HG03159 (cell line): ENCODE results near the gene DUSP18.
"Not testable (repeated sequence)": the region's sequence is repeated elsewhere in the genome, so short reads cannot be mapped to it uniquely, and the experiment has no call there.

Source experiments
- ATAC-seq: cut with Tn5 transposase; IDR thresholded peaks from one replicate; pipeline ENCODE4 v1.9.1; 2021; ENCODE audit warnings: mild to moderate bottlenecking, moderate library complexity; ENCODE audit not compliant: unreplicated experiment

DUSP18 gene

DNA sequence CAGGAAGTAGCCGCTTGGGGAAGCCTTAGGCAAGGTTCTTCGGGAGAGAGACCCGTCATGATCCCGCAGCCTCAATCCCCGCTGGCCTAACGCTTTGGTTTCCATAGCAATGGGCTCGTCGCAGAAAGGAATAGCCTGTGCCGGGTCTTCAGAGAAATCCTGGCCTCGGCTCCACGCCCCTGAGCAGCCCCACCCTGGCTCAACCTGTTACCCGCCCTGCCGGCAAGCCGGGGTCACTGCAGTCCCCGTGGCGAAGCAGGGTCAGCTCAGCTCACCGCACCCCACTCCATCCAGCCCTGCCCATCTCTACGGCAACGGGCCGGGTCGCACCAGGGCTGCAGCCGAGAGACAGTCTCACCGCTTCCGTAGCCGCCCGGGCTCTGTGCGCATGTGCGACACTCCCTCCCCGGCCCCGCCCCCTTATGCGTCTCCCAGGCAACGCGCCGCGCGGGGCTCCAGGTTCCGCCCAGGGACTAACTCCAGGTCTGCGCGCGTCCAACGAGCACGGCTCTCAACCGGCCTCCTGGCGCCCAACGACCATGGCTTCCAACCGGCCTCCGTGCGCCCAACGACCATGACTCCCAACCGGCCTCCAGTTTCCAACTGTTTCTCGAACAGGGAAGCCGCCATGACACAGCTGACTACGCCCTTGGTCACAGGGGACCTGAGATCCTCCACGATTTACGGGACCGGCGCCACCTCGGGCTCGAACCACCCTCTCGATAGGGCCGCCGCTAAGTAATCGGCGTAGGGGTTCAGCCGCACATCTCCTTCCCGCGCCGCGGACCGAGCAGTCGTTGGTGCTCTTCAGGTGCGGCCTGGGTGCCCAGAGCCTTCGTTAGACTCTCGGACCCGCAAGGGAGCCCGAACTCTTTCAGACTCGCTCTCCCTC lies at the start of gene DUSP18:
DUSP18 (minus strand) TSS at position 382 of the 892 bp plus-strand sequence. CDS start 3,872 bp downstream, outside the sequence.
- peak; percentile 82 for ATAC-seq

- ATAC-seq: no peak
Measured at GRCh38 chr22:30714062-30714461, 46.4 kb upstream of the DUSP18 start.

GRCh38 chr22:30712094-30712493 lies 44.4 kb upstream of the DUSP18 start:
- ATAC-seq: no peak

DNA sequence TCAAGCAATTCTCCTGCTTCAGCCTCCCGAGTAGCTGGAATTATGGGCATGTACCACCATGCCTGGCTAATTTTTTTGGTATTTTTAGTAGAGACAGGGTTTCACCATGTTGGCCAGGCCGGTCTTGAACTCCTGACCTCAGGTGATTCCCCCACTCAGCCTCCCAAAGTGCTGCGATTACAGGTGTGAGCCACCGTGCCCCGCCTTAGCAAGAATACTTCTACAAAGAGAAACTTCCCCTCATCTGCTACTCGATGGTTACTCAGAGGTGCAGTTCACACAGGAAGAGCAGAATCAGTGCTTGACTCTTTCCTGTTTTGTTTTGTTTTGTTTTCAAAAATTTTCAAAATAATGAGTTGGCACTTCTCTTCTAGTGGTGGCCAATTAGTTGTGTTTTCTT lies 42.3 kb upstream of the DUSP18 start:
- not testable (repeated sequence) for ATAC-seq

DNA sequence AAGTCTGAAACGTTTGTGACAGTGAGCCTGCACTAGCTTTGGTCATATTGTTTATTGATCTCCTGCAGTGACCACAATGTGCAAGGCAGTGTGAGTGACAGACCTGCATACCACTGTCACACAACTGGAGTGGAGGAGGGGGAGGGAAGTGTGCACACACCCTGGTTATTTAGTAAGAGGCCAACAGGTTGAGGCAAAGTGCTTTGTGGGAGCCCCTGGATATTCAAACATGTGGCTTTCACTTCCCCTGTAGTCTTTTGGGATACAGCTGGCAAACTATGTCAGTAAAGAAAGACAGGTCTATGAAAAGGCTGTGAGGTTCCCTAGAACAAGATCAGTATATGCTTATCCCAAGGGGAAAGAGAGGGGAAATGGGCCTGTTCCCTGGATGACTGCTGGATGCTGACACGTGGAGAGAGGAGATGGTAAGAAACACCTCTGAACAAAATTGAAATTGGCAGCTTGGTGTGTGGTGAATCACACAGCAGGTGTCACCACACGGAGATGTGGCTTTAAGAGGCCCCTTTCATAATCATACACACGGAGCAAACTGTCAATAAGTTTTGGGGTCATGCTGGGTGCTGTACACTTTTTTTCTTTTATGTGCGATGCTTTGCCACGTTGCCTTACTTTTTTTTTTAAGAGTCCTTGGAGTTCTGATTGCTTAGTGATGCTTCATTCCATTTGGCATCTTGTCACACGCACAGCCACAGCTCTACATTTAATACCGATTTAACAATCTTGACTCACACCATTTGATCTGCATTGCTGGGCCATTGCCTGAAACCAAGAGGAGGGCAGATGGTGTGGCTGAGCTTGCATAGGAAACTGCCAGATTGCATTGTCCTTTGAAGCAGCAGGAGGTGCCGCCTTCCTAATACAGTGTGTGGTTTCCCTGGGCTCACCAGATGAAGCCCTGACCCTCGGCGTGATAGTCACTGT lies 38.3 kb upstream of the DUSP18 start:
- peak; percentile 46 for ATAC-seq

DNA sequence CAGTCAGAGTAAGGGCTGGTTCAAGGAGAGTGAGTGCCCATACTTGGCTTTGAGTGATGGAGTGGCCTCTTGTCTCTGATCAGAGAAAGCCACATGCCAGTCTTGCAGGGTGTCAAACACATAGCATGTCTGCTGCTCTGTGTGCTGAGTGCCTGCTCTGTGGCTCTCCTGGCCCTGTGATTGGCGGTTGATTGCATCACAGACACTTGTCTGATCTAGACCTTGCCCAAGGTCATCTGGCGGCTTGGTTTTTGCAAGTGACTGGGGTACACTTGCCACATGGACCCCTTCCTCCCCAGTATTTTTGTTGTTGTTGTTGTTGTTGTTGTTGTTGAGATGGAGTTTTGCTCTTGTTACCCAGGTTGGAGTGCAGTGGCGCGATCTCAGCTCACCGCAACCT lies 37.3 kb upstream of the DUSP18 start:
- no peak for ATAC-seq

- ATAC-seq: no peak
Measured at GRCh38 chr22:30702856-30703255, 35.2 kb upstream of the DUSP18 start.

GRCh38 chr22:30701872-30702271 lies 34.2 kb upstream of the DUSP18 start:
- ATAC-seq: no peak

DNA sequence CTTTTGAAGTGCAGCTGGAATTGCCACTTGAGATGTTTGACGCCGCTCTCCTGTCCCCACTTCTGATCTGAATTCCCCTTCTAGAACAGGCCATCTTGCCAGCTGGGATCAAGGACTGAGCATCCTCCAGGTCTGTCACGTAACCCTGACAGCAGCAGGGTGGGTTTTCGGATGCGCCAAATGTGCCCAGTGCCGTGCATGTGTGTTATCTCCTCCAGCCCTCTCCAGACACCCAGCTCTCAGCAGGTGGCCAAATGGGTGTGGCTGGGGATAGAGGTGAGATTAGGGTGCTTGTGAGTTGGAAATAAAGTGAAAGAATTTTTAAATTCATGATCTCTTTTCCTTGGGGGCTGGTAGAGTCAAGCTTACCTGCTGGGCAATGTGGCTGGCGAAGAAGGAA lies 30.3 kb upstream of the DUSP18 start:
- no peak for ATAC-seq

DNA sequence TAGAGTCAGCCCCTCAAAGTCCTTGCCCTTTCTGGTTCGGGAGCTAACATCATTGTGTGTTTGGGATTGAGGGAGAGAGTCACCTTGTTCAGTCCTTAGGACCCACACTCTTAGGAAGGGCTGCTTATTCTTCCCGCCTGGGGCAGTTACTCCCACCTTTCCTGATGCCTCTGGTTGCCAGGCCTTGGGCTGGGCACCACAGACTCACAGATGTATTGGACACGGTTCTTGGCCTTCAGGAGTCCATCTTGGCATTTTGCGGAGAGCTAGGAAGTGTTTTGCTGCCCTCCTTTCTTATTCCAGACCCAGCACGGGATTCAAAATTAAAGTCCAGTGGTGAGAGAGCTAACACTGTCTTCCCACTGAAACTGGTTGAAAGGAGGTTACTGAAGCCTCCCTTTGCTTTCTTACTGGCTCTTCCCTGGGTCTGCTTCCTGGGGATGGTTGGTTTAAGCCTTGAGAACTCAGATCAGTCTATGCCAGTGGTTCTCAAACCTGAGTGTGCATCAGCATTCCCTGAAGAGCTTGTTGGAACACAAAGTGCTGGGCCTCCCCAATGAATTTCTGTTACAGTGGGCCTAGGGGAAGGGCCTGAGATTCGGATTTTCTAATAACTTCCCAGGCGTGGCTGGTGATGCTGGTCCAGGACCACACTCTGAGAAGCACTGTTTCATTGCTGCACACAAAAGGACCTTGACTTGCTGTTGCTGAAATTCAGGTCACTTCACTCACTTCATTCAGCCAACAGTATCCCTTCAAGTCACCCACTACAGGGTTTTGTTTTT lies 28.4 kb upstream of the DUSP18 start:
- no peak for ATAC-seq

- no peak for ATAC-seq
Measured at GRCh38 chr22:30695351-30695851, 27.7 kb upstream of the DUSP18 start.

- ATAC-seq: no peak
Measured at GRCh38 chr22:30694640-30695350, 27.1 kb upstream of the DUSP18 start, which contains the start of gene OSBP2. Gene OSBP2, plus strand, starts transcription at chr22:30694874. Its CDS starts 36 bp downstream, at chr22:30694910.

GRCh38 chr22:30694171-30694639 lies 26.5 kb upstream of the DUSP18 start:
- no peak for ATAC-seq

DNA sequence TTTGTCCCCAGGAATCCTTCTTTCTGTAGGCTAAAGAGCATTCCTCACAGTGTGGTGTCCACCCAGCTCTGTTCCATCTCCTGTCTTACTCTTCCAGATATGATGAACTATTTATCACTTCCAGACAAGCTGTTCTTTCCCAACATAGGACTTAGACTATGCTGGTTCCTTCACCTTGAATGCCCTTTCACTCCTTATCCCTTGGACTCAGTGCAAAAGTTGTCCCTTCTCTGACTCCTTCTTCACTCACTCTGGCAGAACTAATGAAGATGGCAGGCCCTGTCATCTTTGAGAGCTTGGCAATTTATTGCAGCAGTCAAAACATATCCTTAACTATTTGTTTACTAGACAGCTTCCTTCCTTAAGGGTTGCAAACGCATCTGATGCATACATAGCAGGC lies 23.5 kb upstream of the DUSP18 start:
- no peak for ATAC-seq

DNA sequence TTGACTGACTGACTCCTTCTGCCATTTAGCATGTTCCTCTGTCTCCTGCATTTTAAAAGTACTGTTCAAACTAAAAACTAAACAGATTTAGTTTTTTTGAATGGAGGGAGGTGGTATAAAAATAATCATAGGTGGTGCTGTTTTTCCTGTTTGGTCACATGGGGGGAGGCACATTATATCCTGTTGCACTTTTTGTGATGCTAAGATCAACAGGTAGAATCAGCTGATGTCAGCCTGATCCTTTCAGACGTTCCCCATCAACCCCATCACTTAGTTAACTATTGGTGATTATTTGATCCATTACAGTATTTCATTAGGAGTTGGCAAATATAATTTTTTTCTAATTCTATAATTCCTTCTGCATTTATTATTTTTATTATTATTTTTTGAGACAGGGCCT lies 21.9 kb upstream of the DUSP18 start:
- no peak for ATAC-seq

DNA sequence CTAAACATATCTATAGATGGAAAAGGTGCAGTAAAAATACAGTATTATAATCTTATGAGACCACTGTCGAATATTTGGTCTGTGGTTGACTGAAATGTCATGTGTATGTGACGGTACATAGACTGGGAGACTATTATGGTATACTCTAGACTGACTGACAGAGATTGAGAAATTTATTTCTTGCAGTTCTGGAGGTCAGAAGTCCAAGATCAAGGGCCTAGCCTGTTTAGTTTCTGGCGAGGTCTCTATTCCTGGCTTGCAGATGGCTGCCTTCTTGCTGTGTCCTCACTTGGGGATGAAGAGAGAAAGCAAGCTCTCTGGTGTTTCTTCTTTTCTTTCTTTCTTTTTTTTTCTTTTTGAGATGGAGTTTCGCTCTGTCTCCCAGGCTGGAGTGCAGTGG lies 19.7 kb upstream of the DUSP18 start:
- ATAC-seq: no peak

DNA sequence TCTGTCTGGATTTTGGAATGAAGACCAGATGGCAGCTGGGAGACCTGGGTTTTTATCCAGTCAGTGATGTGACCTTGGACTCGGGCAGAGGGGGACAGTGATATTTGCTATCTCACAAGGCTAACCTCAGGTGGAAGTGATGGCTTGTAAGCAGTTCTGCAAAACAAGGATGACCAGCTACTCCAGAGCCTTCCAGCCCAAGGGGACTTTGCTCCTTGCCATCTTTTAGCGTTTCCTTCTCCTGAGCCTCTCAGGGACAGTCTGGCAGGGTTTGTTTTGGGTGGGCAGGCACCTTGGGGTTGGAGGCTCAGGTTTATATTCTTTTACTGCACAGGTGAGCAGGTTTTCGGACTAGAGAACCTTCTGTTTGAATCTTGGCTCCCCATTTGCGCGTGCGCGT lies 17.5 kb upstream of the DUSP18 start:
- ATAC-seq: no peak

DNA sequence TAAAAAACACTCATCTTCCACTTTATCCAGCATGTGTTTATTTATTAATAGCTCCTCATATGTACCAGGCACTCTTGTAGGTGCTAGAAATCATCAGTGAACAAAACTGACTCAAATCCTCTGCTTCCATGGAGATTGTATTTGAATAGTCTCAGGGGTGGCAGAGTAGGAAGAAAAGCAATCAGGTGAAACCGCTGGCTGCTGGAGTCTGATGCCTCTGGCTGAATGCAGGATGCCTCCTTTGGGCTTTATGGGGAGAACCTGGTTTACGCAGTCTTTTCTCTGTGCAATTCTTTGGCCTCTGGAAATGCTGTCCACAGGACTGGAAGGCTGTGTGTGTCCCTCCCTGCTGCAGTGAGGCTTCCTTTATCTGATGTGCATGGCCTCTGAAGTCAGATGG lies 14.2 kb upstream of the DUSP18 start:
- no peak for ATAC-seq

DNA sequence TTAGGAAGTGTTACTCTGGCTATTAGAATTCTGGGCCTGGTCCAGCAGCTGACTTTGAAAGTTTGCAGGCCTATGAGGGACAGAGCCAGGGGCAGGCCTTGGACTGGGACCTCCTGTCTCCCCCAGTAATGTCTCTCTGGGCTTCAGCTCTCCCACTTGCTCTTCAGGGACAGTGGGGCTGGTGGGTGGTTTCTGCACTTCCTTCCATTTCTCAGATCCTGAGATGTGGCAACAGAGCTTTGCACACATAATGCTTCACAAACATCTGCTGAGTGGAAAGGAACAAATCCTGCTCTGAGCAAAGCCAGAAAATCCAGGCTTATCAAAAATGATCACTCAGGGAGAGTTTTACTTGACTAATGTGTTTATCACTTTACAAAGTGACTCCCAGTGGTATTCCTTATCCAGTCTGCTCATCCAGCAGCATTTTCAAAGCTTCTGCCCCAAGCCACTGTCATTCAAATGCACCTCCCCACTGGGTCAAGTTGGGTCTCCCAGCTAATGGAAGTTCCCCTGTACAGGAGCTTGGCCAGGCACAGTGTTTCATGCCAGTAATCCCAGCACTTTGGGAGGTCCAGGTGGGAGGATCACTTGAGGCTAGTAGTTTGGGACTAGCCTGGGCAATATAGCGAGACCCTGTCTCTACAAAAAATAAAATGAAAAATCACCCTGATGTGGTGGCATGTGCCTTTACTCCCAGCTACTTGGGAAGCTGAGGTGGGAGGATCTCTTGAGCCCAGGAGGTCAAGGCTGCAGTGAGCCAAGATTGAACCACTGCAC lies 13.5 kb upstream of the DUSP18 start:
- no peak for ATAC-seq
